GM13976 (cell line): ENCODE measurements around the gene KIF20A.
A peak's percentile ranks its signal among the peaks of the same experiment; 100 is the strongest.

Experiments
- DNase-seq: peaks from one replicate; pipeline ENCODE4 v3.0.0; 2012; ENCODE audit warnings: low spot score
- CTCF ChIP-seq: IDR thresholded peaks from 2 replicates; pipeline ENCODE4 v1.5.1; 2012; ENCODE audit warnings: borderline replicate concordance, mild to moderate bottlenecking; ENCODE audit not compliant: insufficient read depth; ENCODE audit errors: extremely low read depth, missing control alignments, control extremely low read depth
- in situ Hi-C: fragments of 300-500 bp; cut with MboI; formaldehyde crosslinking; loops from one replicate; pipeline ENCODE4 v1.12.0; 2022; ENCODE audit warnings: low sequenced_read_pairs, mixed read lengths, inconsistent platforms; ENCODE audit not compliant: unreplicated experiment

KIF20A gene

GRCh38 chr5:138213161-138214029, 34.5 kb downstream of the KIF20A start, which contains the start of gene CDC23:
CDC23 (minus strand) TSS chr5:138213323; CDS start chr5:138213312, 11 bp downstream.
- peak; percentile 97 for DNase-seq
- TF ChIP-seq CTCF, result no peak
- in situ Hi-C loops, result no loop called here

- DNase-seq, result no peak
- no peak for TF ChIP-seq CTCF
- in situ Hi-C loops, result no loop called here
Observed at GRCh38 chr5:138216799-138217198, 37.9 kb downstream of the KIF20A start.

GRCh38 chr5:138223532-138223931, 44.6 kb downstream of the KIF20A start:
- in situ Hi-C loops, result no loop called here
- DNase-seq, result no peak
- TF ChIP-seq CTCF, result no peak

- no peak for DNase-seq
- in situ Hi-C loops, result no loop called here
- TF ChIP-seq CTCF, result no peak
Observed at GRCh38 chr5:138224712-138225111, 45.8 kb downstream of the KIF20A start.

- in situ Hi-C loops, result no loop called here
- TF ChIP-seq CTCF, result no peak
- no peak for DNase-seq
Observed at GRCh38 chr5:138226910-138227309, 48.0 kb downstream of the KIF20A start.

GRCh38 chr5:138229387-138229786, 50.5 kb downstream of the KIF20A start:
- no peak for TF ChIP-seq CTCF
- in situ Hi-C loops, result no loop called here
- DNase-seq, result no peak
